Measurements from ENCODE around the gene MSH3. TPM values are rescaled to one million over a fixed set of nuclear protein-coding genes. Genes with fewer than 3 reads are reported as not detected.

Gene MSH3
- total RNA-seq, 1 donor from 2014 or later: 11.0 TPM

DNA sequence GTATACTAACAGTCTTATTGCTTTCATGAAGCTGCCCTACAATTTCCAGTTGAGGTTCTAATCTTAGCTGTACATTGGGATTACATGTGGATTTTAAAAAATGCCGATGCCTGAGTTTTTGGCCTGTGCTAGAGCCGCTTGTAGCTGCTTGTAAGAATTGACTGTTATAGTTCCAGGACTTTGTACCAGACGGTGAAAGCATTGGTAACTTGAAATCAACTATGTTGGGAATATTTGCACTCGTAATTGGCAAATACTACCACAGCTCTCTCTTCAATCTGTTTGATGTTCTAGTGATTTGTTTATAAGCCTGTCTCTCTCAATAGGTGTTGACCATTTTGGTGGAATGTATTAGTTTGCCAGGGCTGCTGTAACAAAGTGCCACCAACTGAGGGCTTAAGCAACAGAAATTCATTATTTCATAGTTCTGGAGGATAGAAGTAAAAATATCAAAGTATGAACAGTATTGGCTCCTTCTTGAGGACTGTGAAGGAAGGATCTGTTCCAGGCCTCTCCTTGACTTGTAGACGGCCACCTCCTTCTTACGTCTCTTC, 50.8 kb downstream of the MSH3 start:
- no peak for DNase-seq
- TF ChIP-seq, protein P1, sequence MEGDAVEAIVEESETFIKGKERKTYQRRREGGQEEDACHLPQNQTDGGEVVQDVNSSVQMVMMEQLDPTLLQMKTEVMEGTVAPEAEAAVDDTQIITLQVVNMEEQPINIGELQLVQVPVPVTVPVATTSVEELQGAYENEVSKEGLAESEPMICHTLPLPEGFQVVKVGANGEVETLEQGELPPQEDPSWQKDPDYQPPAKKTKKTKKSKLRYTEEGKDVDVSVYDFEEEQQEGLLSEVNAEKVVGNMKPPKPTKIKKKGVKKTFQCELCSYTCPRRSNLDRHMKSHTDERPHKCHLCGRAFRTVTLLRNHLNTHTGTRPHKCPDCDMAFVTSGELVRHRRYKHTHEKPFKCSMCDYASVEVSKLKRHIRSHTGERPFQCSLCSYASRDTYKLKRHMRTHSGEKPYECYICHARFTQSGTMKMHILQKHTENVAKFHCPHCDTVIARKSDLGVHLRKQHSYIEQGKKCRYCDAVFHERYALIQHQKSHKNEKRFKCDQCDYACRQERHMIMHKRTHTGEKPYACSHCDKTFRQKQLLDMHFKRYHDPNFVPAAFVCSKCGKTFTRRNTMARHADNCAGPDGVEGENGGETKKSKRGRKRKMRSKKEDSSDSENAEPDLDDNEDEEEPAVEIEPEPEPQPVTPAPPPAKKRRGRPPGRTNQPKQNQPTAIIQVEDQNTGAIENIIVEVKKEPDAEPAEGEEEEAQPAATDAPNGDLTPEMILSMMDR (IDR thresholded peaks at IDR 0.05; ENCODE audit: borderline replicate concordance): no peak
- intact Hi-C loops (cut with micrococcal nuclease): no loop called here

DNA sequence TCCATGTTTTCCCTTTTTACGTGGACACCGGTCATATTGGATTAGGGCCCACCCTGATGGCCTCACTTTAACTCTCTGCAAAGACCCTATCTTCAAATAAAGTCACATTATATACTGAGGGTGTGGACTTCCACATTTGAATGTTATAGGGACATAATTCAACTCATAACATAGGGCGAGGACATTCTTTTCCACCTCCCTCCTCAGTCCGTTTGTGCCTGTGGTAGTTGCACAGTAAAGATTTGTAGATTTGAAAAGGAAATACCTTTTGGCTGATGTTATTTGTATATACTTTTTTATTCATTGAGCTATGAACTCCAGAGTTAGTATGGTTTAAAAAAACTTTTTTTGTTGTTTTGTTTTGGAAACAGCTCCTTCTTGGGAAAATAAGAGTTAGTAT, 51.3 kb downstream of the MSH3 start:
- Histone ChIP-seq H3K9me3 (replicated peaks) (no peaks in the 10 kb centered on the region), H3K27ac (replicated peaks) (no peak overlapping the region), H3K4me1 (peaks cover 27% of the 10 kb centered on the region), H3K4me3 (no peak overlapping the region), H3K36me3 (peaks cover 11% of the 10 kb centered on the region), H3K27me3 (ENCODE audit: low read depth) (no peaks in the 10 kb centered on the region)
- DNase-seq: no peak
- intact Hi-C loops (cut with micrococcal nuclease): no loop called here
- TF ChIP-seq, protein P1 (IDR thresholded peaks at IDR 0.05; ENCODE audit: borderline replicate concordance): no peak

More for the DNA sequence above, 50.8 kb downstream of the MSH3 start:
- H3K36me3 ChIP-seq: peaks cover 9% of the 10 kb centered on the region
- H3K27me3 ChIP-seq (ENCODE audit: low read depth): no peaks in the 10 kb centered on the region
- H3K9me3 ChIP-seq (replicated peaks): no peaks in the 10 kb centered on the region
- peaks cover 27% of the 10 kb centered on the region for H3K4me1 ChIP-seq
- no peak overlapping the region for H3K4me3 ChIP-seq
- H3K27ac ChIP-seq (replicated peaks): no peak overlapping the region

DNA sequence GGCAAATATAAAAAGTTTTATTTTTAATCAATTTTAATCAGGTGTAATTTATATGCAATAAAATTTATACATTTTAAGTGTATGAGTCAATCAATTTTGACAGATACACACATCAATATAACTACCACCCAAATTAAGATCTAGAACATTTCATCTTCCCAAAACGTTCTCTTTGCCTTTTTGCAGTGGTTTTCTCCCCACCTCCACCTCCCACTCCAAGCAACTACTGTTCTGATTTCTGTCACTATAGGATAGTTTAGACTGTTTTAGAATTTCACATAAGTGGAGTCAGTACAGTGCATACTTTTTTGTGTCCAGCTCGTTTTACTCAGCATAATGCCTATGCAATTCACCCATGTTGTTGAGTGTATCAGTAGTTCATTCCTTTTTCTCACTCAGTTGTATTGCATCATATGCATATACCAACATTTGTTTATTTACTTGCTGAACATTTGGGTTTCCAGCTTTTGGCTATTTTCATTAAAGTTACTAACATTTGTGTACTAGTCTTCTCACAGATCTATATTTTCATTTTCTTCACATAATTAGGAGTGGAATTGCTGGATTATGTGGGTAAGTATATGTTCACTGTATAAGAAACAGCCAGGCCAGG, 52.5 kb downstream of the MSH3 start:
- no peak overlapping the region for H3K27ac ChIP-seq (replicated peaks)
- TF ChIP-seq, protein P1 (IDR thresholded peaks at IDR 0.05; ENCODE audit: borderline replicate concordance): no peak
- peaks cover 11% of the 10 kb centered on the region for H3K36me3 ChIP-seq
- no peak overlapping the region for H3K4me3 ChIP-seq
- peaks cover 20% of the 10 kb centered on the region for H3K4me1 ChIP-seq
- H3K27me3 ChIP-seq (ENCODE audit: low read depth): no peaks in the 10 kb centered on the region
- no peak for DNase-seq
- intact Hi-C loops (cut with micrococcal nuclease): no loop called here
- H3K9me3 ChIP-seq (replicated peaks): no peaks in the 10 kb centered on the region

DNA sequence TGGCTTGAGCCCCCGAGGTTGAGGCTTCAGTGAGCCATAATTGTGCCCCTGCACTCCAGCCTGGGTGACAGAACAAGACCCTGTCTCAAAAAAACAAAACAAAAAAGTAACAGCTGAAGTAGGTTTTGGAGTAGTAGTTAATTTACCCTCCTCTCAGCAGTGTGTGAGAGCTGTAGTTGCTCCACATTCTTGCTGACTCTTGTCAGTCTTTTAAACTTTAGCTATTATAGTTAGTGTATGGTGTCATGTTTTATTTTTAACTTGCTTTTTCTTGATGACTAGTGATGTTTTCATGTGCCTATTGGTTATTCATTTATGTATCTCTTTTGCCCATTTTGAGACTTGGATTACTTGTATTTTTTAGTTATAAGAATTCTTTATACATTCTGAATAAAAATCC, 53.2 kb downstream of the MSH3 start:
- Histone ChIP-seq H3K9me3 (replicated peaks) (no peaks in the 10 kb centered on the region), H3K36me3 (peaks cover 11% of the 10 kb centered on the region), H3K27me3 (ENCODE audit: low read depth) (no peaks in the 10 kb centered on the region), H3K4me1 (peaks cover 20% of the 10 kb centered on the region), H3K4me3 (no peak overlapping the region), H3K27ac (replicated peaks) (peak overlapping the region; percentile 8)
- intact Hi-C loops (cut with micrococcal nuclease): no loop called here
- no peak for DNase-seq
- TF ChIP-seq, protein P1 (IDR thresholded peaks at IDR 0.05; ENCODE audit: borderline replicate concordance): no peak

DNA sequence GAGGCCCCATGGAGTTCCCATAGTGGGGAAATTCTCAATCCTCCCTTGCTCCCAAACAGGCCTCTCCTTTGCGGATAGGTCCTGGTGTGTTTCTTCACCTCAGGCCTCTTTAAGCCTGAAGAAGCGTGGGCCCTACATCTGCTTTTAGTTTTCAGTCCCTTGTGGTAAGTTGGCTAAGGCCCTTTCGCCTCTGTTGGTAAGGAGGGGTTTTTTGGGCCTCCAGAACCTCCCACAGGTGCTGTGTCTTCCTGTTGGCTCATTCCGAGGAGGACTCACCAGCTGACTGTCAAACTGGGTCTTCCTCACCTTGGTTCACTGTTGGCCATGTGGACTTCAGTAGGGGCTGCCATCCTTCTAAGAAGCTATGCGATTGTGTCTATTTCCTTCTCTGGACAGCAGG, 56.8 kb downstream of the MSH3 start:
- H3K27ac ChIP-seq (replicated peaks): no peak overlapping the region
- intact Hi-C loops (cut with micrococcal nuclease): no loop called here
- no peaks in the 10 kb centered on the region for H3K27me3 ChIP-seq (ENCODE audit: low read depth)
- H3K36me3 ChIP-seq: peaks cover 15% of the 10 kb centered on the region
- H3K9me3 ChIP-seq (replicated peaks): no peaks in the 10 kb centered on the region
- H3K4me1 ChIP-seq: peaks cover 9% of the 10 kb centered on the region
- DNase-seq: no peak
- H3K4me3 ChIP-seq: no peak overlapping the region
- TF ChIP-seq, protein P1 (IDR thresholded peaks at IDR 0.05; ENCODE audit: borderline replicate concordance): no peak
